ENCODE data around the gene CDC45. TPM values are rescaled to one million over a fixed set of nuclear protein-coding genes. Genes with fewer than 3 reads are reported as not detected.
A peak's percentile ranks its signal among the peaks of the same experiment; 100 is the strongest.

The CDC45 gene
- total RNA-seq, 1 donor from 2014 or later, result 3.1 TPM

- Histone ChIP-seq H3K9me3 (ENCODE audit: control insufficient read depth in 3 of 3, low read length in 3 of 3) (no peaks in the 10 kb centered on the region), H3K36me3 (ENCODE audit: control insufficient read depth in 3 of 3, insufficient read depth in 3 of 3, low read length in 3 of 3) (no peaks in the 10 kb centered on the region), H3K27ac (ENCODE audit: low read depth, low read length) (no peak overlapping the region), H3K4me3 (ENCODE audit: low read length in 3 of 3) (no peak overlapping the region), H3K9ac (ENCODE audit: low read depth in 1 of 3, low read length in 3 of 3) (no peak overlapping the region), H3K4me1 (ENCODE audit: control insufficient read depth in 3 of 3, insufficient read depth in 3 of 3, low read length in 3 of 3) (no peaks in the 10 kb centered on the region), H3K27me3 (ENCODE audit: control insufficient read depth in 3 of 3, insufficient read depth in 3 of 3, low read length in 3 of 3) (no peaks in the 10 kb centered on the region)
Observed at GRCh38 chr22:19492504-19493174, 12.9 kb downstream of the CDC45 start.

- no peaks in the 10 kb centered on the region for H3K9me3 ChIP-seq (ENCODE audit: control insufficient read depth in 3 of 3, low read length in 3 of 3)
- H3K27me3 ChIP-seq (ENCODE audit: control insufficient read depth in 3 of 3, insufficient read depth in 3 of 3, low read length in 3 of 3), result no peaks in the 10 kb centered on the region
- H3K4me1 ChIP-seq (ENCODE audit: control insufficient read depth in 3 of 3, insufficient read depth in 3 of 3, low read length in 3 of 3), result no peaks in the 10 kb centered on the region
- no peak overlapping the region for H3K9ac ChIP-seq (ENCODE audit: low read depth in 1 of 3, low read length in 3 of 3)
- no peaks in the 10 kb centered on the region for H3K36me3 ChIP-seq (ENCODE audit: control insufficient read depth in 3 of 3, insufficient read depth in 3 of 3, low read length in 3 of 3)
- no peak overlapping the region for H3K4me3 ChIP-seq (ENCODE audit: low read length in 3 of 3)
- H3K27ac ChIP-seq (ENCODE audit: low read depth, low read length), result no peak overlapping the region
Observed at GRCh38 chr22:19494001-19494560, 14.4 kb downstream of the CDC45 start.

- Histone ChIP-seq H3K27me3 (ENCODE audit: control insufficient read depth in 3 of 3, insufficient read depth in 3 of 3, low read length in 3 of 3) (no peaks in the 10 kb centered on the region), H3K27ac (ENCODE audit: low read depth, low read length) (no peak overlapping the region), H3K9ac (ENCODE audit: low read depth in 1 of 3, low read length in 3 of 3) (no peak overlapping the region), H3K4me1 (ENCODE audit: control insufficient read depth in 3 of 3, insufficient read depth in 3 of 3, low read length in 3 of 3) (no peaks in the 10 kb centered on the region), H3K4me3 (ENCODE audit: low read length in 3 of 3) (no peak overlapping the region), H3K9me3 (ENCODE audit: control insufficient read depth in 3 of 3, low read length in 3 of 3) (no peaks in the 10 kb centered on the region), H3K36me3 (ENCODE audit: control insufficient read depth in 3 of 3, insufficient read depth in 3 of 3, low read length in 3 of 3) (no peaks in the 10 kb centered on the region)
Observed at GRCh38 chr22:19494676-19495173, 15.0 kb downstream of the CDC45 start.

GRCh38 chr22:19495562-19496323, 16.0 kb downstream of the CDC45 start:
- Histone ChIP-seq H3K9ac (ENCODE audit: low read depth in 1 of 3, low read length in 3 of 3) (no peak overlapping the region), H3K27ac (ENCODE audit: low read depth, low read length) (no peak overlapping the region), H3K9me3 (ENCODE audit: control insufficient read depth in 3 of 3, low read length in 3 of 3) (no peaks in the 10 kb centered on the region)

GRCh38 chr22:19496324-19496630, 16.6 kb downstream of the CDC45 start:
- no peak overlapping the region for H3K27ac ChIP-seq (ENCODE audit: low read depth, low read length)
- no peaks in the 10 kb centered on the region for H3K9me3 ChIP-seq (ENCODE audit: control insufficient read depth in 3 of 3, low read length in 3 of 3)
- no peak overlapping the region for H3K4me3 ChIP-seq (ENCODE audit: low read length in 3 of 3)
- H3K27me3 ChIP-seq (ENCODE audit: control insufficient read depth in 3 of 3, insufficient read depth in 3 of 3, low read length in 3 of 3), result no peaks in the 10 kb centered on the region
- H3K36me3 ChIP-seq (ENCODE audit: control insufficient read depth in 3 of 3, insufficient read depth in 3 of 3, low read length in 3 of 3), result no peaks in the 10 kb centered on the region
- H3K4me1 ChIP-seq (ENCODE audit: control insufficient read depth in 3 of 3, insufficient read depth in 3 of 3, low read length in 3 of 3), result no peaks in the 10 kb centered on the region
- no peak overlapping the region for H3K9ac ChIP-seq (ENCODE audit: low read depth in 1 of 3, low read length in 3 of 3)

More at GRCh38 chr22:19495562-19496323, 16.0 kb downstream of the CDC45 start:
- Histone ChIP-seq H3K4me1 (ENCODE audit: control insufficient read depth in 3 of 3, insufficient read depth in 3 of 3, low read length in 3 of 3) (no peaks in the 10 kb centered on the region), H3K4me3 (ENCODE audit: low read length in 3 of 3) (no peak overlapping the region), H3K27me3 (ENCODE audit: control insufficient read depth in 3 of 3, insufficient read depth in 3 of 3, low read length in 3 of 3) (no peaks in the 10 kb centered on the region), H3K36me3 (ENCODE audit: control insufficient read depth in 3 of 3, insufficient read depth in 3 of 3, low read length in 3 of 3) (no peaks in the 10 kb centered on the region)

GRCh38 chr22:19497245-19497644, 17.5 kb downstream of the CDC45 start:
- H3K36me3 ChIP-seq (ENCODE audit: control insufficient read depth in 3 of 3, insufficient read depth in 3 of 3, low read length in 3 of 3), result no peaks in the 10 kb centered on the region
- H3K9me3 ChIP-seq (ENCODE audit: control insufficient read depth in 3 of 3, low read length in 3 of 3), result no peaks in the 10 kb centered on the region
- no peaks in the 10 kb centered on the region for H3K27me3 ChIP-seq (ENCODE audit: control insufficient read depth in 3 of 3, insufficient read depth in 3 of 3, low read length in 3 of 3)
- peak overlapping the region in 1 of 3 donors; percentile 25 for H3K9ac ChIP-seq (ENCODE audit: low read depth in 1 of 3, low read length in 3 of 3)
- no peak overlapping the region for H3K4me3 ChIP-seq (ENCODE audit: low read length in 3 of 3)
- no peaks in the 10 kb centered on the region for H3K4me1 ChIP-seq (ENCODE audit: control insufficient read depth in 3 of 3, insufficient read depth in 3 of 3, low read length in 3 of 3)
- no peak overlapping the region for H3K27ac ChIP-seq (ENCODE audit: low read depth, low read length)

GRCh38 chr22:19498154-19498865, 18.6 kb downstream of the CDC45 start:
- H3K9me3 ChIP-seq (ENCODE audit: control insufficient read depth in 3 of 3, low read length in 3 of 3), result no peaks in the 10 kb centered on the region
- no peak overlapping the region for H3K27ac ChIP-seq (ENCODE audit: low read depth, low read length)

GRCh38 chr22:19498866-19499190, 19.1 kb downstream of the CDC45 start:
- no peaks in the 10 kb centered on the region for H3K4me1 ChIP-seq (ENCODE audit: control insufficient read depth in 3 of 3, insufficient read depth in 3 of 3, low read length in 3 of 3)
- no peaks in the 10 kb centered on the region for H3K36me3 ChIP-seq (ENCODE audit: control insufficient read depth in 3 of 3, insufficient read depth in 3 of 3, low read length in 3 of 3)
- H3K27me3 ChIP-seq (ENCODE audit: control insufficient read depth in 3 of 3, insufficient read depth in 3 of 3, low read length in 3 of 3), result no peaks in the 10 kb centered on the region
- H3K27ac ChIP-seq (ENCODE audit: low read depth, low read length), result no peak overlapping the region
- no peak overlapping the region for H3K4me3 ChIP-seq (ENCODE audit: low read length in 3 of 3)
- H3K9ac ChIP-seq (ENCODE audit: low read depth in 1 of 3, low read length in 3 of 3), result no peak overlapping the region
- H3K9me3 ChIP-seq (ENCODE audit: control insufficient read depth in 3 of 3, low read length in 3 of 3), result no peaks in the 10 kb centered on the region

More at GRCh38 chr22:19498154-19498865, 18.6 kb downstream of the CDC45 start:
- Histone ChIP-seq H3K36me3 (ENCODE audit: control insufficient read depth in 3 of 3, insufficient read depth in 3 of 3, low read length in 3 of 3) (no peaks in the 10 kb centered on the region), H3K9ac (ENCODE audit: low read depth in 1 of 3, low read length in 3 of 3) (no peak overlapping the region), H3K27me3 (ENCODE audit: control insufficient read depth in 3 of 3, insufficient read depth in 3 of 3, low read length in 3 of 3) (no peaks in the 10 kb centered on the region), H3K4me3 (ENCODE audit: low read length in 3 of 3) (no peak overlapping the region), H3K4me1 (ENCODE audit: control insufficient read depth in 3 of 3, insufficient read depth in 3 of 3, low read length in 3 of 3) (no peaks in the 10 kb centered on the region)

- H3K9me3 ChIP-seq (ENCODE audit: control insufficient read depth in 3 of 3, low read length in 3 of 3), result no peaks in the 10 kb centered on the region
- H3K27ac ChIP-seq (ENCODE audit: low read depth, low read length), result no peak overlapping the region
- H3K4me3 ChIP-seq (ENCODE audit: low read length in 3 of 3), result no peak overlapping the region
- H3K9ac ChIP-seq (ENCODE audit: low read depth in 1 of 3, low read length in 3 of 3), result no peak overlapping the region
- no peaks in the 10 kb centered on the region for H3K4me1 ChIP-seq (ENCODE audit: control insufficient read depth in 3 of 3, insufficient read depth in 3 of 3, low read length in 3 of 3)
- no peaks in the 10 kb centered on the region for H3K36me3 ChIP-seq (ENCODE audit: control insufficient read depth in 3 of 3, insufficient read depth in 3 of 3, low read length in 3 of 3)
- no peaks in the 10 kb centered on the region for H3K27me3 ChIP-seq (ENCODE audit: control insufficient read depth in 3 of 3, insufficient read depth in 3 of 3, low read length in 3 of 3)
Observed at GRCh38 chr22:19499236-19499879, 19.6 kb downstream of the CDC45 start.
